IPS DF 6.9 (cell line): ENCODE results near the gene TUBGCP6.

Experiments used
- DNase-seq: peaks from one replicate; pipeline ENCODE4 v3.0.0-alpha.2; 2013; ENCODE audit warnings: low read depth, low spot score
- H3K27ac ChIP-seq: one replicate; pipeline ENCODE4 v1.5.1; 2013; ENCODE audit warnings: low read length, control low read depth
- H3K27me3 ChIP-seq: 2 replicates; pipeline ENCODE4 v1.6.1; 2013; ENCODE audit warnings: mild to moderate bottlenecking, low read length; ENCODE audit not compliant: control insufficient read depth, insufficient read depth
- H3K36me3 ChIP-seq: 2 replicates; pipeline ENCODE4 v1.6.1; 2013; ENCODE audit warnings: low read length; ENCODE audit not compliant: control insufficient read depth, insufficient read depth
- H3K4me1 ChIP-seq: 2 replicates; pipeline ENCODE4 v1.6.1; 2013; ENCODE audit warnings: low read length; ENCODE audit not compliant: control insufficient read depth, insufficient read depth
- H3K4me3 ChIP-seq: 2 replicates; pipeline ENCODE4 v1.5.1; 2013; ENCODE audit warnings: mild to moderate bottlenecking, low read length
- H3K9me3 ChIP-seq: 2 replicates; pipeline ENCODE4 v1.6.1; 2013; ENCODE audit warnings: low read length, inconsistent platforms; ENCODE audit not compliant: control insufficient read depth, insufficient read depth
- WGBS: extraction: QIAGEN DNeasy Blood & Tissue Kit; methylation state at CpG from one replicate; pipeline ENCODE4 v1.1.7; 2013; ENCODE audit warnings: mixed read lengths, missing lambda C conversion rate; ENCODE audit not compliant: insufficient read length, insufficient coverage; 5-methylcytosine and 5-hydroxymethylcytosine counted together

Gene TUBGCP6

DNA sequence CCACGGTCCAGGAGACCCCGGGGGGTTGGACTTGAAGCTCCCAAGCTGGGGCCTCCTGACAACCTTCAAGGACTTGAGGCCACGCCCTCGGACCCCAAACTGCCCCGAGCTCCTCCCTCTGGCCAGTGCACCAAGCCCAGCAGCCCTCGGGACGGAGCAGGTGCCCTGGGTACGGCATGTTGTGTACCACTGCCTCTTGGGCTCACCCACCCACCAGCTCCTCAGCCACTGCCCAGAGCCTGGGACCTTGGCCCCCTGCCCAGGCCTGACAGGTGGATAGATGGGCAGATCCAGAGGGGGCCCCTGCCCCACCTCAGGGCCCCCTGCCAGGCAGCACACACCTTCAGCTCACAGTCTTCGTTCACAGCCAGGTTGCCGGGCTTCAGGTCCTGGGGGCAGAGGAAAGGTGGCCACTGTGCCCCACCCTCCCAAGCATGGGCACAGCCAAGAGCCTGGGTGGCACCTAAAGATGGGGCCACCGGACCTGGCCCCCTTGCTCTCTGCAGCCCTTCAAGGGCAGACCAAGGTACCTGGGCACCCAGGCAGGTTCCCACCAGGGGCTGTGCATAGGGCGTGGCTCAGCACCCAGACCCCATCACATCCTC is 11.5 kb upstream of the TUBGCP6 start:
- H3K36me3 ChIP-seq: peaks cover 4% of the 10 kb centered on the region; the same call in 1 of the 2 replicates
- no CpG with 5 or more reads among the region's 12 CpGs for WGBS
- no peak for DNase-seq

DNA sequence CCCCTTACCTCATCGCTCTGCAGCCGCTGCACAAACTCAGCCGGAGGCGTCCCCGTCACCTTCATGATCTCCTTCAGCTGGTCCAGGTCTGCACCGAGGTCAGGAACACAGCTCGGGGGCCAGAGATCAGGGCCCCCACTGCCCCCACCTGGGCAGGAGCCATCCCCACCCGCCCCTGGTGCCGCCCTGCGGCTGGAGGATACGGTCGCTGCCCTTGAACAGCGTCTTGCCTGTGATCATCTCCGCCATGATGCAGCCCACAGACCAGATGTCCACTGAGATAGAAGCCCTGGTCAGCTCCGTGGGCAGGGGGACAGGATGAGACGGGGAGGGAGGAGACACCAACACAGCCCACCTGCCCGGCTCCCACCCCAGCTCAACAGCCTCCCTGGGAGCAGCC is 10.8 kb upstream of the TUBGCP6 start:
- Histone ChIP-seq H3K27me3 (peaks cover 4% of the 10 kb centered on the region), H3K9me3 (no peaks in the 10 kb centered on the region), H3K4me3 (no peak overlapping the region), H3K27ac (no peak overlapping the region), H3K4me1 (peaks cover 2% of the 10 kb centered on the region; the same call in 1 of the 2 replicates), H3K36me3 (peaks cover 4% of the 10 kb centered on the region; the same call in 1 of the 2 replicates)
- no peak for DNase-seq
- WGBS: no CpG with 5 or more reads among the region's 17 CpGs

More for the DNA sequence above, 11.5 kb upstream of the TUBGCP6 start:
- Histone ChIP-seq H3K4me3 (no peak overlapping the region), H3K27ac (no peak overlapping the region), H3K4me1 (peaks cover 2% of the 10 kb centered on the region), H3K27me3 (peaks cover 4% of the 10 kb centered on the region), H3K9me3 (no peaks in the 10 kb centered on the region)

DNA sequence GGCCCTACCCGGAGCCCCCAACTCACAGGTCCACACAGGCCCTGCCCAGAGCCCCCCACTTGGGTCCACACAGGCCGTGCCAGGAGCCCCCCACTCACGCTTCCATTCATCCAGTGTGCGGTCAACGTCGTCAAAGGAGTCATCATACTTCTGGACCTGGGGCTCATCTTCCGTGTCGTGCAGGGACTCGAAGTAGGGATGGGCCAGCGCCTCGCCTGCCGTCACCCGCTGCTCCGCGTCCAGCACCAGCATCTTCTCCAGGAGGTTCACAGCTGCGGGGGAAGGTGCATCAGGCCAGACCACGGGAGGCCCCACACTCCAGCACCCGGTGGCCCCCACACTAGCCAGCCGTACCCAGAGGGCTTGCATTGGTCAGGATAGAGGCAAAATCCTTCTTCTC is 10.3 kb upstream of the TUBGCP6 start:
- no CpG with 5 or more reads among the region's 19 CpGs for WGBS
- Histone ChIP-seq H3K4me3 (no peak overlapping the region), H3K27ac (no peak overlapping the region), H3K27me3 (no peaks in the 10 kb centered on the region), H3K4me1 (peaks cover 4% of the 10 kb centered on the region; the same call in 1 of the 2 replicates), H3K9me3 (no peaks in the 10 kb centered on the region), H3K36me3 (peaks cover 4% of the 10 kb centered on the region; the same call in 1 of the 2 replicates)
- no peak for DNase-seq

DNA sequence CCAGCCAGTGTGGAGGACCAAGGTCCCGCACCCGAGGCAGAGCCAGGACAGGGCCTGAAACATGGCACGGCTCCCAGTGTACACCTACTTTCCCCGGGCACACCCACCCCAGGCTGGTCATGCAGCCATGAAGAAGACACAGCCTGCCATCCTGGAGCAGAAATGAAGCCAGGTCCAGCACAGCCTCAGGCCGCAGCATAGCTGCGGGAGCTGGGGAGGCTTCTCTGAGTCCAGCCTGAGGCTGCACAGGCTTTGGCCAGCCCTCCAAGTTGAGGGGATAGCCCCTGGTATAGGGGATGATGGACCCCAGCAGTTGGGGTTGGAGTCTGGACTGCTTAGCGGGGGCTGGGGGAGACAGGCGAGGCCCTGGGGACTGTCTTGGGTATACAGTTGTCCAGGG is 9.1 kb upstream of the TUBGCP6 start:
- Histone ChIP-seq H3K36me3 (peaks cover 4% of the 10 kb centered on the region; the same call in 1 of the 2 replicates), H3K4me3 (no peak overlapping the region), H3K27ac (no peak overlapping the region), H3K4me1 (peaks cover 5% of the 10 kb centered on the region; the same call in 1 of the 2 replicates), H3K9me3 (no peaks in the 10 kb centered on the region), H3K27me3 (no peaks in the 10 kb centered on the region)
- no peak for DNase-seq
- WGBS: no CpG with 5 or more reads among the region's 8 CpGs

DNA sequence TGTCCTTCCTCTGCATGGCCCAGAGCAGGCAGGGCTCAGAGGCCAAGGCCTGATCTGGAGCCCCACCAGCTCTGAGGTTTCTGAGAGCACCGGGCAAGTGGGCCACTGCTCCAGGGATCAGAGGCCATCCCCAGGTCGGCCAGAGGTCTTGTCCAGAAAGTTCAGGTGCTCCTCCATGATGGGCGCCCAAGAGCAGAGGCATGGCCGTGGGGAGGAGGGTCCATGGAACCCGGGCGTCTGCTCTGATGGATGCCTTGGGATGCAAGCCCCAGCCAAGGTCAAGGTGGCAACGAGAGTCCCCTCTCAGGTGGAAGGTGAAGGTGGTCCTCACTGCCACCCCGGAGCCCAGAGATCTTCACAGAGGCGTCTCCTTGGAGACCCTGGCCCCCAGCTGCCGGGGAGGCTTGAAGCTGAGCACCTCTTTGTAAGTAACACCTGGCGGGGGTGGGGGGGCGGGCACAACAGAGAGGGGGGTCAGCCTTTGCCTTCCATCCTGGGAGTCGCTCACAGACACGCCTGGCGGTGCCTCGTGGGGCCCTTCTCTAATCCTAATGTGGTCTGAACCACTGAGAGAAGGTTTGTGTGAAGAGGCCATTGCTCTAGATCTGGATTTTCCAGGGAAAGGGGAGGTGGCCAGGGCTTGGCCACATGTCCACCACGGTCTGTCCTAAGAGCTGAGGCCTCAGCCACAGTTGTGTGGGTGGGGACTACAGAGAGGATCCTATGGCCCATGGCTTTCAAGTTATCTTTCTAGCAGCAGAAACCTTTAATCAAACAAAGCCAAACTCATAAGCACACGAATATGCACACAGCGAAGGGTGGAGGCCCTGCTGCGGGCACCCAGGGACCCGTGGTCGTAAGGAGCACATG is 8.5 kb upstream of the TUBGCP6 start:
- H3K4me3 ChIP-seq: no peak overlapping the region
- no peaks in the 10 kb centered on the region for H3K27me3 ChIP-seq
- DNase-seq: no peak
- peaks cover 5% of the 10 kb centered on the region; the same call in 1 of the 2 replicates for H3K4me1 ChIP-seq
- peaks cover 4% of the 10 kb centered on the region; the same call in 1 of the 2 replicates for H3K36me3 ChIP-seq
- WGBS: no CpG with 5 or more reads among the region's 22 CpGs
- H3K27ac ChIP-seq: no peak overlapping the region
- H3K9me3 ChIP-seq: no peaks in the 10 kb centered on the region

DNA sequence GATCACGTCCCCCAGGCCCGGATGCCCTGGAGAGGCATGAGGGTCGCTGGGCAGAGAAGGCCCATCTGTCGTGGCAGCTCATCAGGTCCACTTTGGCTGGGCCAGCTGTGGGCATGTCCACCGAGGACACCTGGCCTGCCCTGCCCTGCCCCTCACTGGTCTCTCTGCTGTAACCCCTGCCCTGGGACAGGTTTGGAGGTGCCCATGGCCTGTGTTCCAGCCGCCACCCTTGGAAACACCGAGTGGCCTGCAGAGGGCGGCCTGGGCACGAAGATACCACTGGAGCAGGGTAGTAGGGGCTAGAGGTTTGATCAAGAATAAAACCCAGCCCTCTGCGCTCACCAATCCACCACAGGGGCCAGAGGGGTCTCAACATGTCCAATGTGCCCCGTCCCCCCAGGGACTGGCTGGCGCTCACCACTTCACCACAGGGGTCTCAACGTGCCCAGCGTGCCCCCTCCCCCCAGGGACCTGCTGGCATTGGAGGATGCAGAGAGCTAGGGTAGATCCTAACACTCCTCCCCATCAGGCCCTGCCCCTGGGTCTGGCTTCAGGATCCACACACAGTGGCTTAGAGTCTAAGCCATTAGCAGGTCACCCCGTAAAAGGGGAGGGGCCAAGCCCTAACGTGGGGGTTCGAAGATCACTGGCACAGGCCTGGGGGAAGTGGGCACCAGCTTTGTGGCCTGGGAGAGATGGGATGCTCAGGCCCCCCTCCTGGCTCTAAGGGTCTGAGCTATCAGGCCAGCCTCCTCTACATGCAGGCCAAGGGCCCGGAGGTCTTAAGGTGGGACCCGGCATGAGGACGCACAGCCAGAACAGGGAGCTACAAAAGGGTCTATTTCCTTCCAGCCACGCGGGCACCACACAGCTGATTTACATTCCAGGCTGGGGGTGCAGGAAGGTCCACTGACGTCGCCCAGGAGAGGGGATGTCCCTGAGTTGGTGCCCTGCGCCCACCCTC is 7.5 kb upstream of the TUBGCP6 start:
- H3K4me3 ChIP-seq: no peak overlapping the region
- peaks cover 6% of the 10 kb centered on the region; the same call in 1 of the 2 replicates for H3K4me1 ChIP-seq
- H3K27ac ChIP-seq: no peak overlapping the region
- no peaks in the 10 kb centered on the region for H3K9me3 ChIP-seq
- no peak for DNase-seq
- no peaks in the 10 kb centered on the region for H3K27me3 ChIP-seq
- WGBS: no CpG with 5 or more reads among the region's 25 CpGs
- peaks cover 3% of the 10 kb centered on the region; the same call in 1 of the 2 replicates for H3K36me3 ChIP-seq

DNA sequence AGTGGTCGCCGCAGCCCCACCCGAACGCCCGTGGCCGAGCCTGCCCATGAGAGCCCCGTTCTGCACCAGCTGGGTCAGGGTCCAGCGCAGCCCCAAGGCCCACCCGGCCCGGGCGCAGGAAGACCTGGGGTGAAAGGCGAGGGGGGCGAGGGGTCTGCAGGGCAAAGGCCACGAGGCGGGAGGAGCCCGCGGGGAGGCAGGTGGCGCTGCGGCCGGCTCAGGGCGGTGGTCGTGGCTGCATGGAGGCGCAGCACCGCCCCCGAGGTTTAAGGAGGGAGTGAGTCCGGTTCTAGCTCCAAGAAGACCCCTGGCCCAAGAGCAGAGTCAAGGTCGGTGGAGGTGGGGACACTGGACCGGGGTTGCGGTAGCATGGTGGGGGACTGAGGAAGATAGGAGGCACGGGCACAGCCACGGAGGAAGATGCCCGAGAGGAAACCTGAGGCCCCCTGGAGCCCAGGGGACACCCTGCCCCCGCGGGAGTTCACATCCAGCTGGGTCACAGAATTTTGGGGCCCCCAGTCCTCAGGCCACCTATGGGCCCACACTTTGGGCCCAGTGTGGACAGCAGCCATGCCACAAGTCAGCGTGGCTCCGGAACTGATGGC is 6.8 kb upstream of the TUBGCP6 start:
- Histone ChIP-seq H3K4me1 (peaks cover 6% of the 10 kb centered on the region; the same call in 1 of the 2 replicates), H3K27me3 (no peaks in the 10 kb centered on the region), H3K36me3 (peaks cover 2% of the 10 kb centered on the region; the same call in 1 of the 2 replicates), H3K27ac (no peak overlapping the region), H3K4me3 (peak overlapping the region; percentile 78; the same call in 1 of the 2 replicates), H3K9me3 (no peaks in the 10 kb centered on the region)
- no peak for DNase-seq
- WGBS: no CpG with 5 or more reads among the region's 36 CpGs

DNA sequence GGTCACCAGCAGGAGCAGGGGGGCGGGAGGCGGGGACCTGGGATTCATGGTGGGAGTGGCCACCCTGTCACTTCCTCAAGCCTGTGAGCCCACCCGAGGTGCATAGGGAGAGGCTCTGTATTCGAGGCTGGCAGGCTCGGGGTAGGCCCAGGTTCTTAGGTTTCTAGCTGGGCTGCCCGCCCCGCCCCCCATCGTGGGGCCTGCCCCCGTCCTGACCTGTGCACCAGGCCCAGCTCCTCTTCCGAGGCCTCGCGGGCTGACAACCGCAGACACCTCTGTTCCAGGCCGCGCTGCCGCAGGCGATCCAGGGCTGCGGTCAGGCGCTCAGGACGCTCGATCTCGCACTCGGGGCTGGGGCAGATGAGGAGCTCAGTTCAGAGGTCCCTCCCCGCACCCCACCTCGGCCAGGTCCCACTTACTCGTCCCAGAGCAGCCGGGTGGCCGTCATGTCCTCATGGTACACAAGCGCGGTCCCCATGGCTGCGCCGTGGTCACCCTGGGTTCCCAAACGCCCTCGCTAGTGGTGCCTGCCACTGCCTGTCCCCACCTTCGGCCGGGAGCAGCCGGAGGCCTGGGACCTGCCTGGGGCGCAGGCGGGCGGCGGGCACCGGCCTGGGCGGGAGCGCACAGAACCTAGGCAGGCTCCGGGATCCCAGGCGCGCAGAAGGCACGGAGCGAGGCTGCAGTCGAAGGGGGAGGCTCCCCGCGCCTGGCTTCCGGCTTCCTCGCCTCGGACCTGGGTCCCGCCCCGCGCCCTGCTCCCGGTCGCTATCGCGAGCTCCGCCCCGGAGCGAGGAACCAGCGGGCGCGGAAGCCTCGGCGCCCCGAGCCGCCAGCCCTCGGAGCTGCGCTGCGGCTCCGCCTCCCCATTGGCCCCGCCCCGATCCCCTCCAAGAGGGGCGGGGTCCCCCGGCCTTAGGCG is 6.0 kb upstream of the TUBGCP6 start, which contains the start of gene HDAC10:
Gene HDAC10 (minus strand): TSS at position 711 of the 922 bp plus-strand sequence. CDS start 233 bp downstream, at position 478.
- Histone ChIP-seq H3K9me3 (no peaks in the 10 kb centered on the region), H3K36me3 (peaks cover 3% of the 10 kb centered on the region; the same call in 1 of the 2 replicates), H3K27me3 (no peaks in the 10 kb centered on the region), H3K4me1 (peaks cover 6% of the 10 kb centered on the region; the same call in 1 of the 2 replicates), H3K27ac (no peak within 1 kb of the TSS), H3K4me3 (peak within 1 kb of the TSS; percentile 78)
- WGBS: no CpG with 5 or more reads among the region's 81 CpGs
- no peak for DNase-seq

DNA sequence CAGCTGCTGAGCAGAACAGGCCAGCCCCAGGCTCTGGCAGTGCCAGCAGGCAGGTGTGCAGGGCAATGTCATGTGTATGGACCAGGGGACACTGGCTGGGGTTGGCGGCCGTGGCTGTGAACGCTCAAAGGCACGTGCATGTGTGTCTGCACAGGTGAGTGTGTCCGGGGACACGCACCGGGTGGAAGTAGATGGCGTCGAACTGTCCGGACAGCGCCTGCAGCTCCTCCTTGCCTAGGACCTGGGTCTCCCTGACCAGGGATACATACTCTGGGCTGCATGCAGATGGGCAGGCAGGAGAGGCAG is 5.4 kb upstream of the TUBGCP6 start:
- Histone ChIP-seq H3K27ac (no peak overlapping the region), H3K36me3 (peaks cover 3% of the 10 kb centered on the region; the same call in 1 of the 2 replicates), H3K27me3 (no peaks in the 10 kb centered on the region), H3K4me1 (peaks cover 6% of the 10 kb centered on the region; the same call in 1 of the 2 replicates), H3K9me3 (no peaks in the 10 kb centered on the region), H3K4me3 (0 out of 2 replicates have a peak overlapping the region, but pooled peaks have one; percentile 2)
- no CpG with 5 or more reads among the region's 11 CpGs for WGBS
- DNase-seq: no peak
